Measurements from ENCODE around the gene CAMSAP1.

The CAMSAP1 gene

DNA sequence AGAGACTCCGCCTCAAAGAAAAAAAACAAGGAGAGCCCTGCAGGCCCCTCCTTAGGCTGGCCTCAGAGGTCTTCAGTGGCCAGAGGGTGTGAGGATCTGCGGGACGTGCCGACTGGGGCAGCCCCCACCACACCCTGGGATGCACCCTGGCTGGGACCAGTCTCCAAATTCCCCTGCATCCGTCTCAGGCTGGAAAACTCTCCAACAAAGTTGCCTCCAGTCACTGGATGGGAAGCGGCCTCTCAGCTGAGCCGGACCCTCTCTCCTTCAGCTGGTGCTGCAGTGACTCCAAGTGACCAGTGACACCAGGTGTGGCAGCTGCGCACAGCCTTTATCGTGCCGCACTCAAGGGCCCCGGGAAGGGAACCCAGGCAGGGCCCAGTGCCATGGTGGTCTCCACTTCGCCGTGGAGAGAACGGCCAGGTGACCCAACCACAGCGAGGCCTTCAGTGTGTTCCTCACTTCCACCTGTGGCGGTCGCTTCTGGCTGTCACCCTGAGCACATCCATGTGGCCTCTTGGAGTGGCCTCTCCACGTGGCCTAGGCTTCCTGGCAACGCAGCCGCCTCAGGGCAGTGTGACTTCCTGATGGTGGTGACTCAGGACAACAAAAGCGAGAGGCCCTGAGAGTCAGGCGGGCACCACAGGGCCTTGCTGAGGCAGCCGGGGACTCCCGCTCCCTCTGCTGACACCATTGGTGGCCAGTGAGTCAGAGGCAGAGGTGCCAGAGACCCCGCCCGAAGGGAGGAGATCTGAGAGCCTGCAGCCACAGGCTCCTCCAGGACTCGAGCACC, 19.3 kb upstream of the CAMSAP1 start:
- no peaks in the 10 kb centered on the region for H3K9me3 ChIP-seq (ENCODE audit: low read length)
- no peak overlapping the region for H3K9ac ChIP-seq (ENCODE audit: low read length)
- H3K4me2 ChIP-seq (ENCODE audit: low read length): no peak overlapping the region

DNA sequence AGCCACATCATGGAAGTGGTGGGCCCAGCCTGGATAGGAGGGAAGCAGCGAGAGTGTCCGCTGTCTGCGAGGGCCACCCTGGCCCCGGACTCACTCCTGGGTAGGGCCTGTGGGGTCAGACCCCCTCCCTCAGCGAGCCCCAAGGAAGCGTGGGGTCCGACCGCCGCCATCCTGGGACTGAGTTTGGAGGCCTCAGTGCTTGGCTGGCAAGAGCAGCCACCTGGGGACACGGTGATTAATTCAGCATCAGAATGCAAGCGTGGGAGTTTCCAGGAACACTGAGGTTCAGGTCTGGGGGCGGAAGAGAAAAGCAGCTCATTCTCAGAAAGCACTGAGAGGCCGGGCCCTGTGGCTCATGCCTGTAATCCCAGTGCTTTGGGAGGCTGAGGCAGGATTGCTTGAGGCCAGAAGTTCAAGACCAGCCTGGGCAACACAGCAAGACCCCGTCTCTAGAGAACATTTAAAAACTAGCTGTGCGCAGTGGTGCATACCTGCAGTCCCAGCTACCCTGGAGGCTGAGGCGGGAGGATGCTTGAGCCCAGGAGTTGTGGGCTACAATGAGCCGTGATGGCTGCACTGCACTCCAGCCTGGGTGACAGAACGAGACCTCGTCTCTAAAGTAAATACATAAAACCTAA, 18.3 kb upstream of the CAMSAP1 start:
- H3K27me3 ChIP-seq (ENCODE audit: insufficient read depth, low read length): no peaks in the 10 kb centered on the region
- H3K9ac ChIP-seq (ENCODE audit: low read length): no peak overlapping the region
- H3K27ac ChIP-seq (ENCODE audit: low read depth, low read length, poor library complexity, severe bottlenecking): no peak overlapping the region

More for the DNA sequence above, 19.3 kb upstream of the CAMSAP1 start:
- Histone ChIP-seq H3K36me3 (ENCODE audit: insufficient read depth, low read length) (peaks cover 5% of the 10 kb centered on the region), H3K79me2 (ENCODE audit: insufficient read depth, low read length) (no peaks in the 10 kb centered on the region), H3K27me3 (ENCODE audit: insufficient read depth, low read length) (no peaks in the 10 kb centered on the region), H4K20me1 (ENCODE audit: insufficient read depth, low read length) (no peaks in the 10 kb centered on the region), H3K4me1 (ENCODE audit: insufficient read depth, low read length, severe bottlenecking) (no peaks in the 10 kb centered on the region), H3K27ac (ENCODE audit: low read depth, low read length, poor library complexity, severe bottlenecking) (no peak overlapping the region), H2AFZ (ENCODE audit: low read length) (no peak overlapping the region), H3K9me2 (ENCODE audit: low read depth, low read length) (no peaks in the 10 kb centered on the region), H3F3A (ENCODE audit: insufficient read depth, low read length) (no peaks in the 10 kb centered on the region), H3K4me3 (ENCODE audit: low read depth, low read length, poor library complexity, severe bottlenecking) (no peak overlapping the region)
- TF ChIP-seq, protein P1, sequence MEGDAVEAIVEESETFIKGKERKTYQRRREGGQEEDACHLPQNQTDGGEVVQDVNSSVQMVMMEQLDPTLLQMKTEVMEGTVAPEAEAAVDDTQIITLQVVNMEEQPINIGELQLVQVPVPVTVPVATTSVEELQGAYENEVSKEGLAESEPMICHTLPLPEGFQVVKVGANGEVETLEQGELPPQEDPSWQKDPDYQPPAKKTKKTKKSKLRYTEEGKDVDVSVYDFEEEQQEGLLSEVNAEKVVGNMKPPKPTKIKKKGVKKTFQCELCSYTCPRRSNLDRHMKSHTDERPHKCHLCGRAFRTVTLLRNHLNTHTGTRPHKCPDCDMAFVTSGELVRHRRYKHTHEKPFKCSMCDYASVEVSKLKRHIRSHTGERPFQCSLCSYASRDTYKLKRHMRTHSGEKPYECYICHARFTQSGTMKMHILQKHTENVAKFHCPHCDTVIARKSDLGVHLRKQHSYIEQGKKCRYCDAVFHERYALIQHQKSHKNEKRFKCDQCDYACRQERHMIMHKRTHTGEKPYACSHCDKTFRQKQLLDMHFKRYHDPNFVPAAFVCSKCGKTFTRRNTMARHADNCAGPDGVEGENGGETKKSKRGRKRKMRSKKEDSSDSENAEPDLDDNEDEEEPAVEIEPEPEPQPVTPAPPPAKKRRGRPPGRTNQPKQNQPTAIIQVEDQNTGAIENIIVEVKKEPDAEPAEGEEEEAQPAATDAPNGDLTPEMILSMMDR (IDR thresholded peaks at IDR 0.05; ENCODE audit: low read length): no peak
- no peak for TF ChIP-seq EZH2 (IDR thresholded peaks at IDR 0.05; ENCODE audit: borderline replicate concordance, low read length)

DNA sequence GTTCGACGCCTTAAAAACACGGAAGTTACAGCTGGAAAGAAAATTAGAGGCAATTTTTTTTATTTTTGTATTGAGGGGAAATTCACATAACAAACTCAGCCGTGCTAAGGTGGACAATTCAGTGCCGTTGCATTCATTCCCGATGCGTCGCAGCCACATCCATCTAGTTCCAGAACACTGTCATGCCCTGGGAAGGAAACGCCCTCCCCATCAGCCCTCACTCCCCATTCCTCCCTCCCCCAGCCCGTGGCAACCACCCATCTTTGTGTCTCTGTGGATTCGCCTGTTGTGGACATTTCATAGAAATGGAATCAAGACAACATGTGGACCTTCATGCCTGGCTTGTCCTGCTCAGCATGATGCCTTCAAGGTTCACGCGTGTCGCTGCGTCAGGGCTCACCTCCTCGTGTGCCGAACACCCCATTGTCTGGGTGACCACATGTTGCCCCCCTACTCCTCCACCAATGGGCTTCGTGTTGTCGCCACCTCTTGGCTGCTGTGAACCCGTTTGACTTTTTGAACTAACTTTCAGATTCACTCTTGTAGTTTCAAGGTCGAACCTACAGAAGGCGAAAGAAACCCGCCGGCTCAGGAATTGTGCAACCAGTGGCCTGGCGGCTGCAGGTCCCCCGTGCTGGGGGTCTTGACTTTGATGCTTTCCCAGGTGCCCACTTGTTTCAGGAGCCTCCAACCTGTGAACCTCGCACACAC, 17.4 kb upstream of the CAMSAP1 start:
- TF ChIP-seq, protein P1 (IDR thresholded peaks at IDR 0.05; ENCODE audit: low read length): peak; percentile 36; the same call in 1 of the 2 replicates
- TF ChIP-seq EZH2 (IDR thresholded peaks at IDR 0.05; ENCODE audit: borderline replicate concordance, low read length): no peak
- H3K27ac ChIP-seq (ENCODE audit: low read depth, low read length, poor library complexity, severe bottlenecking): no peak overlapping the region
- H3K27me3 ChIP-seq (ENCODE audit: insufficient read depth, low read length): no peaks in the 10 kb centered on the region
- no peaks in the 10 kb centered on the region for H3K79me2 ChIP-seq (ENCODE audit: insufficient read depth, low read length)
- no peaks in the 10 kb centered on the region for H3K9me2 ChIP-seq (ENCODE audit: low read depth, low read length)
- no peak overlapping the region for H3K9ac ChIP-seq (ENCODE audit: low read length)
- H3K4me1 ChIP-seq (ENCODE audit: insufficient read depth, low read length, severe bottlenecking): no peaks in the 10 kb centered on the region
- H3K36me3 ChIP-seq (ENCODE audit: insufficient read depth, low read length): no peaks in the 10 kb centered on the region
- no peaks in the 10 kb centered on the region for H4K20me1 ChIP-seq (ENCODE audit: insufficient read depth, low read length)
- H2AFZ ChIP-seq (ENCODE audit: low read length): no peak overlapping the region
- no peaks in the 10 kb centered on the region for H3K9me3 ChIP-seq (ENCODE audit: low read length)
- no peak overlapping the region for H3K4me2 ChIP-seq (ENCODE audit: low read length)
- no peak overlapping the region for H3K4me3 ChIP-seq (ENCODE audit: low read depth, low read length, poor library complexity, severe bottlenecking)
- no peaks in the 10 kb centered on the region for H3F3A ChIP-seq (ENCODE audit: insufficient read depth, low read length)

More for the DNA sequence above, 18.3 kb upstream of the CAMSAP1 start:
- Histone ChIP-seq H3K4me3 (ENCODE audit: low read depth, low read length, poor library complexity, severe bottlenecking) (no peak overlapping the region), H4K20me1 (ENCODE audit: insufficient read depth, low read length) (no peaks in the 10 kb centered on the region), H3K79me2 (ENCODE audit: insufficient read depth, low read length) (no peaks in the 10 kb centered on the region), H3F3A (ENCODE audit: insufficient read depth, low read length) (no peaks in the 10 kb centered on the region), H3K4me1 (ENCODE audit: insufficient read depth, low read length, severe bottlenecking) (no peaks in the 10 kb centered on the region), H3K9me3 (ENCODE audit: low read length) (no peaks in the 10 kb centered on the region), H3K4me2 (ENCODE audit: low read length) (no peak overlapping the region), H2AFZ (ENCODE audit: low read length) (no peak overlapping the region), H3K36me3 (ENCODE audit: insufficient read depth, low read length) (no peaks in the 10 kb centered on the region), H3K9me2 (ENCODE audit: low read depth, low read length) (no peaks in the 10 kb centered on the region)
- TF ChIP-seq, protein P1 (IDR thresholded peaks at IDR 0.05; ENCODE audit: low read length): no peak
- TF ChIP-seq EZH2 (IDR thresholded peaks at IDR 0.05; ENCODE audit: borderline replicate concordance, low read length): no peak
